ENCODE data around the gene SCGB3A1.

SCGB3A1 gene

GRCh38 chr5:180591311-180591887 is at the start of gene SCGB3A1:
SCGB3A1 (minus strand) TSS chr5:180591499; CDS start chr5:180591462, 37 bp downstream.
- no peak for DNase-seq

- DNase-seq = no peak
Observed at GRCh38 chr5:180640611-180640860, 49.2 kb upstream of the SCGB3A1 start.

- no peak for DNase-seq
Observed at GRCh38 chr5:180639741-180640610, 48.7 kb upstream of the SCGB3A1 start.

GRCh38 chr5:180639287-180639686 is 48.0 kb upstream of the SCGB3A1 start:
- DNase-seq = no peak

GRCh38 chr5:180637962-180638680 is 46.8 kb upstream of the SCGB3A1 start:
- no peak for DNase-seq

GRCh38 chr5:180636403-180637075 is 45.2 kb upstream of the SCGB3A1 start:
- DNase-seq = no peak

GRCh38 chr5:180636016-180636402 is 44.7 kb upstream of the SCGB3A1 start:
- DNase-seq = no peak

GRCh38 chr5:180633283-180634177 is 42.2 kb upstream of the SCGB3A1 start:
- no peak for DNase-seq

- no peak for DNase-seq
Observed at GRCh38 chr5:180632768-180633167, 41.5 kb upstream of the SCGB3A1 start.

- no peak for DNase-seq
Observed at GRCh38 chr5:180631549-180632383, 40.5 kb upstream of the SCGB3A1 start.

GRCh38 chr5:180630426-180630825 is 39.1 kb upstream of the SCGB3A1 start:
- DNase-seq = no peak

GRCh38 chr5:180629831-180630382 is 38.6 kb upstream of the SCGB3A1 start:
- DNase-seq = no peak

- no peak for DNase-seq
Observed at GRCh38 chr5:180628827-180629750, 37.8 kb upstream of the SCGB3A1 start.

- no peak for DNase-seq
Observed at GRCh38 chr5:180628211-180628610, 36.9 kb upstream of the SCGB3A1 start.

- DNase-seq = no peak
Observed at GRCh38 chr5:180627386-180628120, 36.3 kb upstream of the SCGB3A1 start.

- no peak for DNase-seq
Observed at GRCh38 chr5:180626661-180627385, 35.5 kb upstream of the SCGB3A1 start.

GRCh38 chr5:180625791-180626660 is 34.7 kb upstream of the SCGB3A1 start:
- no peak for DNase-seq
